Loucy (cell line): ENCODE data around the gene TGM5.

Experiments
- H2AFZ ChIP-seq: fragments of 200-600 bp; sonication (generic); 2 replicates; pipeline ENCODE4 v1.6.0; 2016; ENCODE audit warnings: antibody characterized with exemption, mild to moderate bottlenecking, low read length, moderate library complexity
- H3F3A ChIP-seq: fragments of 200-600 bp; 2 replicates; pipeline ENCODE4 v1.6.0; 2016; ENCODE audit warnings: antibody characterized with exemption, low read depth, mild to moderate bottlenecking
- H3K27me3 ChIP-seq: fragments of 200-600 bp; sonication (generic); 2 replicates; pipeline ENCODE4 v1.6.1; 2014; ENCODE audit warnings: low read length, mild to moderate bottlenecking; ENCODE audit not compliant: insufficient read depth, poor library complexity, severe bottlenecking
- H3K36me3 ChIP-seq: fragments of 200-600 bp; sonication (generic); 2 replicates; pipeline ENCODE4 v1.6.1; 2016; ENCODE audit warnings: low read length; ENCODE audit not compliant: insufficient read depth
- H3K4me1 ChIP-seq: fragments of 200-600 bp; sonication (generic); 2 replicates; pipeline ENCODE4 v1.5.1; 2014; ENCODE audit warnings: low read length, mild to moderate bottlenecking; ENCODE audit not compliant: insufficient read depth, poor library complexity, severe bottlenecking
- H3K4me2 ChIP-seq: fragments of 200-600 bp; sonication (generic); 2 replicates; pipeline ENCODE4 v1.6.0; 2014; ENCODE audit warnings: antibody characterized with exemption, low read length, low read depth, mild to moderate bottlenecking; ENCODE audit not compliant: poor library complexity, severe bottlenecking
- H3K4me3 ChIP-seq: fragments of 200-600 bp; sonication (generic); 2 replicates; pipeline ENCODE4 v1.5.1; 2014; ENCODE audit warnings: low read length, mild to moderate bottlenecking, mixed read lengths; ENCODE audit not compliant: poor library complexity, severe bottlenecking
- H3K79me2 ChIP-seq: fragments of 200-600 bp; sonication (generic); 2 replicates; pipeline ENCODE4 v1.6.1; 2014; ENCODE audit warnings: low read length; ENCODE audit not compliant: insufficient read depth
- H3K9ac ChIP-seq: fragments of 200-600 bp; sonication (generic); 2 replicates; pipeline ENCODE4 v1.6.0; 2014; ENCODE audit warnings: mild to moderate bottlenecking, low read depth, low read length, moderate library complexity; ENCODE audit not compliant: poor library complexity, severe bottlenecking
- H3K9me2 ChIP-seq: fragments of 200-600 bp; sonication (generic); replicated peaks from 2 replicates; pipeline ENCODE4 v1.6.1; 2016; ENCODE audit warnings: low read depth, low read length, mixed read lengths
- H3K9me3 ChIP-seq: fragments of 200-600 bp; sonication (generic); 2 replicates; pipeline ENCODE4 v1.6.1; 2014; ENCODE audit warnings: mild to moderate bottlenecking, antibody characterized with exemption, low read length, low read depth; ENCODE audit not compliant: insufficient read depth
- H4K20me1 ChIP-seq: fragments of 200-600 bp; sonication (generic); 2 replicates; pipeline ENCODE4 v1.6.0; 2014; ENCODE audit warnings: antibody characterized with exemption, low read length, mild to moderate bottlenecking; ENCODE audit not compliant: insufficient read depth, poor library complexity, severe bottlenecking
- EZH2phosphoT487 ChIP-seq: fragments of 200-600 bp; IDR thresholded peaks from 2 replicates; pipeline ENCODE4 v1.6.1; 2018; ENCODE audit warnings: antibody characterized with exemption, mild to moderate bottlenecking, moderate library complexity, borderline replicate concordance
- TF ChIP-seq, protein P1 (sequence below): fragments of 200-600 bp; sonication (generic); conservative IDR thresholded peaks from 2 replicates; pipeline ENCODE4 v1.5.1; 2014; ENCODE audit warnings: mild to moderate bottlenecking, antibody characterized with exemption, low read length

The TGM5 gene

DNA sequence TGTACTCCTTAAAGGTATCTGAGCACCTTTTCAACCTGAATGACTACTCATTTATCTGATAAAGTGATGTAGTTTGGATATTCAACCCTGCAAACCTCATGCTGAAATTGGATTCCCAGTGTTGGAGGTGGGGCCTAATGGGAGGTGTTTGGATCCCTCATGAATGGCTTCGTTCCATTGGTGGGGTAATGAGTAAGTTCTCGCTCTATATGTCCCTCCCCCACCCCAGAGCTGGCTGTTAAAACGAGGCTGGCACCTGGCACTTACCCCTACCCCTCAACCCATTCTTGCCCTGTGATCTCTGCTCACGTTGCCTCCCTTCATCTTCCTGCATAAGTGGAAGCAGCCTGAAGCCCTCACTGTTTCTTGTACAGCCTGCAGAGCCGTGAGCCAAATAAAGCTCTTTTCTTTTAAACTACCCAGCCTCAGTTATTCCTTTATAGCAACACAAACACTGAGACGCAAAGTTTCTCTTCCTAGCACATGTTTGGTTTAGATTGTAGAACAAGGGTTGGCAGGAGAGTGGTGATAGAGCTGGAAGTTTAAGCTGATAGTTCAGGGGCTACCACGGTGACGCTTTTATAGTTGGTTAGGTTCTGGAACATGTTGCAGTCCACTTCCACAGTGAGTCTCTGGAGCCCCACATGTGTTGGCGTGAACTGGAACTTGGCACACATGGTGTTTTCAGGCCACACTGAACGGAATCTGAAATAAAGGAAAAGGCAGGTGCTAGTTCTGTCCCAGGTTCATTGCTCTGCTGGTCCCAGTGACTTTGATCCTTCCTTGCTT lies 69.8 kb downstream of the TGM5 start:
- Histone ChIP-seq H3K79me2 (no peaks in the 10 kb centered on the region), H2AFZ (no peak overlapping the region), H3K4me3 (no peak overlapping the region), H3F3A (no peaks in the 10 kb centered on the region; the same call in 1 of the 2 replicates), H3K9me3 (no peaks in the 10 kb centered on the region; the same call in 1 of the 2 replicates), H4K20me1 (no peaks in the 10 kb centered on the region), H3K27me3 (no peaks in the 10 kb centered on the region), H3K9ac (no peak overlapping the region), H3K9me2 (no peaks in the 10 kb centered on the region), H3K4me2 (no peak overlapping the region), H3K4me1 (peaks cover 11% of the 10 kb centered on the region), H3K36me3 (peaks cover 24% of the 10 kb centered on the region; the same call in 1 of the 2 replicates)
- TF ChIP-seq, protein P1, sequence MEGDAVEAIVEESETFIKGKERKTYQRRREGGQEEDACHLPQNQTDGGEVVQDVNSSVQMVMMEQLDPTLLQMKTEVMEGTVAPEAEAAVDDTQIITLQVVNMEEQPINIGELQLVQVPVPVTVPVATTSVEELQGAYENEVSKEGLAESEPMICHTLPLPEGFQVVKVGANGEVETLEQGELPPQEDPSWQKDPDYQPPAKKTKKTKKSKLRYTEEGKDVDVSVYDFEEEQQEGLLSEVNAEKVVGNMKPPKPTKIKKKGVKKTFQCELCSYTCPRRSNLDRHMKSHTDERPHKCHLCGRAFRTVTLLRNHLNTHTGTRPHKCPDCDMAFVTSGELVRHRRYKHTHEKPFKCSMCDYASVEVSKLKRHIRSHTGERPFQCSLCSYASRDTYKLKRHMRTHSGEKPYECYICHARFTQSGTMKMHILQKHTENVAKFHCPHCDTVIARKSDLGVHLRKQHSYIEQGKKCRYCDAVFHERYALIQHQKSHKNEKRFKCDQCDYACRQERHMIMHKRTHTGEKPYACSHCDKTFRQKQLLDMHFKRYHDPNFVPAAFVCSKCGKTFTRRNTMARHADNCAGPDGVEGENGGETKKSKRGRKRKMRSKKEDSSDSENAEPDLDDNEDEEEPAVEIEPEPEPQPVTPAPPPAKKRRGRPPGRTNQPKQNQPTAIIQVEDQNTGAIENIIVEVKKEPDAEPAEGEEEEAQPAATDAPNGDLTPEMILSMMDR, result no peak
- TF ChIP-seq EZH2phosphoT487, result no peak

DNA sequence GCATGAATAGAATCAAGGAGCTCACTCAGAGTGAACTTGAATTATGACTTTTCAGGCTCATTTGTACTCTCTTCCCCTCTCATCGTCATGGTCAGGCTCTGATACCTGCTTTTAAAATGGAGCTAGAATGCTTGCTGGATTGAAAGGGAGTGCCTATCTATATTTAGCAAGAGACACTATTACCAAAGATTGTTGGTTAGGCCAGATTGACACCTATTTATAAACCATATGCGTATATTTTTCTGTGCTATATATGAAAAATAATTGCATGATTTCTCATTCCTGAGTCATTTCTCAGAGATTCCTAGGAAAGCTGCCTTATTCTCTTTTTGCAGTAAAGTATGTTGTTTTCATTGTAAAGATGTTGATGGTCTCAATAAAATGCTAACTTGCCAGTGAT lies 71.9 kb downstream of the TGM5 start:
- H4K20me1 ChIP-seq, result no peaks in the 10 kb centered on the region
- TF ChIP-seq EZH2phosphoT487, result no peak
- TF ChIP-seq, protein P1, result no peak
- no peak overlapping the region for H3K4me3 ChIP-seq
- no peaks in the 10 kb centered on the region; the same call in 1 of the 2 replicates for H3K9me3 ChIP-seq
- no peaks in the 10 kb centered on the region for H3K9me2 ChIP-seq
- H3K79me2 ChIP-seq, result no peaks in the 10 kb centered on the region
- H3K36me3 ChIP-seq, result peaks cover 43% of the 10 kb centered on the region; the same call in 1 of the 2 replicates
- no peaks in the 10 kb centered on the region for H3K27me3 ChIP-seq
- peaks cover 4% of the 10 kb centered on the region for H3K4me1 ChIP-seq
- no peak overlapping the region for H3K9ac ChIP-seq
- H3K4me2 ChIP-seq, result no peak overlapping the region
- H2AFZ ChIP-seq, result no peak overlapping the region
- H3F3A ChIP-seq, result no peaks in the 10 kb centered on the region

DNA sequence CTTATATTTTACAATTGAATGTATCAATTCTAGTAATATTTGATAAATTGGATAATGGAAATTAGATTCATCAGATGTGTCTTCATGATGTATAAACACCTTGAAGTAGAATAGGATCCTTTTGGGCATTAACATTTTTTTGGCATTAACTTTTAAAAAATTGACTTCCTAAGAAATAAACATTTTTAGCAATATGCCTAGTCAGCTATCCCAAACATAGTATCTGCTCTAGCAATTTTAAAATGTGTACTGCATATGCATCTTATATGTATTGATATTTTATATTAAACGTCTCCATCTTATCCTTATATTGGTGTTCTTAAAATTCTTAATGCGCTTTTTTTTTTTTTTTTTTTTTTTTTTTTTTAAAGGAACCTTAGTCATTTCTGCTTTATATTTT lies 73.0 kb downstream of the TGM5 start:
- H2AFZ ChIP-seq, result no peak overlapping the region
- no peaks in the 10 kb centered on the region for H3K79me2 ChIP-seq
- TF ChIP-seq EZH2phosphoT487, result no peak
- TF ChIP-seq, protein P1, result no peak
- H3K9me3 ChIP-seq, result no peaks in the 10 kb centered on the region; the same call in 1 of the 2 replicates
- H3K9me2 ChIP-seq, result no peaks in the 10 kb centered on the region
- no peaks in the 10 kb centered on the region for H4K20me1 ChIP-seq
- no peaks in the 10 kb centered on the region for H3F3A ChIP-seq
- no peak overlapping the region for H3K9ac ChIP-seq
- no peaks in the 10 kb centered on the region for H3K4me1 ChIP-seq
- H3K36me3 ChIP-seq, result peaks cover 47% of the 10 kb centered on the region; the same call in 1 of the 2 replicates
- H3K4me3 ChIP-seq, result no peak overlapping the region
- H3K27me3 ChIP-seq, result no peaks in the 10 kb centered on the region
- H3K4me2 ChIP-seq, result no peak overlapping the region
